HEK293 (cell line): ENCODE measurements around the gene GABRB2.

Source experiments
- CTCF ChIA-PET: fragments of 350-600 bp; formaldehyde crosslinking; extraction: SDS; loops from one replicate; lab custom pipeline; 2021; ENCODE audit warnings: antibody characterized with exemption; lab: Yijun Ruan, JAX
- POLR2A ChIA-PET: fragments of 300-600 bp; formaldehyde crosslinking; extraction: SDS; loops from one replicate; lab custom pipeline; 2020; ENCODE audit warnings: antibody characterized with exemption, inconsistent platforms; lab: Yijun Ruan, JAX
- H3K27ac ChIP-seq: fragments of 200-500 bp; sonication (Bioruptor generic); 2 replicates; pipeline ENCODE4 v1.5.1; 2014; ENCODE audit warnings: low read depth, low read length, control low read depth, inconsistent platforms; ENCODE audit errors: extremely low read depth
- H3K36me3 ChIP-seq, 2 experiments: fragments of 200-500 bp in 1 of 2; sonication (Bioruptor generic) in 1 of 2; 1 replicate in 1 of 2; 2 replicates in 1 of 2; pipeline ENCODE4 v1.5.1; 2014 to 2017; ENCODE audit warnings: inconsistent platforms in 2 of 2, low read length in 2 of 2; ENCODE audit not compliant: control insufficient read depth in 2 of 2, insufficient read depth in 1 of 2
- H3K4me1 ChIP-seq: fragments of 200-500 bp; sonication (Bioruptor generic); 2 replicates; pipeline ENCODE4 v1.5.1; 2014; ENCODE audit warnings: mild to moderate bottlenecking, low read length, inconsistent platforms; ENCODE audit not compliant: control insufficient read depth, insufficient read depth
- H3K4me3 ChIP-seq: 2 replicates; pipeline ENCODE4 v1.5.1; 2011; ENCODE audit warnings: low read depth, mild to moderate bottlenecking, control low read depth, low read length, moderate library complexity
- H3K9me3 ChIP-seq: fragments of 200-500 bp; sonication (Bioruptor generic); 2 replicates; pipeline ENCODE4 v1.5.1; 2014; ENCODE audit warnings: low read depth, low read length, inconsistent platforms; ENCODE audit not compliant: control insufficient read depth, insufficient read depth
- GLIS1 ChIP-seq: fragments of 450-650 bp; formaldehyde crosslinking; IDR thresholded peaks from 2 replicates; pipeline ENCODE4 v1.5.1; 2016; ENCODE audit warnings: missing biosample characterization, missing genetic modification characterization
- GLIS2 ChIP-seq: fragments of 450-650 bp; formaldehyde crosslinking; IDR thresholded peaks from 2 replicates; pipeline ENCODE4 v1.5.1; 2016; ENCODE audit warnings: missing biosample characterization, missing genetic modification characterization
- KLF7 ChIP-seq: fragments of 450-650 bp; formaldehyde crosslinking; IDR thresholded peaks from 2 replicates; pipeline ENCODE4 v1.5.1; 2016; ENCODE audit warnings: missing biosample characterization, missing genetic modification characterization, borderline replicate concordance
- MEIS1 ChIP-seq: sonication (generic); formaldehyde crosslinking; IDR thresholded peaks from 2 replicates; pipeline ENCODE4 v1.8.1; 2022; ENCODE audit warnings: missing genetic modification reagents, mild to moderate bottlenecking, borderline replicate concordance
- PRDM1 ChIP-seq: fragments of 450-650 bp; formaldehyde crosslinking; IDR thresholded peaks from 2 replicates; pipeline ENCODE4; 2016; ENCODE audit warnings: missing biosample characterization, missing genetic modification characterization
- PRDM2 ChIP-seq: fragments of 450-650 bp; formaldehyde crosslinking; IDR thresholded peaks from 2 replicates; pipeline ENCODE4 v1.5.1; 2016; ENCODE audit warnings: missing biosample characterization, missing genetic modification characterization, borderline replicate concordance
- ZBTB21 ChIP-seq: fragments of 450-650 bp; formaldehyde crosslinking; IDR thresholded peaks from 2 replicates; pipeline ENCODE4 v1.5.1; 2017; ENCODE audit warnings: missing biosample characterization, missing genetic modification characterization
- ZFP69B ChIP-seq: fragments of 450-650 bp; formaldehyde crosslinking; IDR thresholded peaks from 2 replicates; pipeline ENCODE4 v1.5.1; 2016; ENCODE audit warnings: missing biosample characterization, missing genetic modification characterization
- ZNF132 ChIP-seq: fragments of 450-650 bp; formaldehyde crosslinking; IDR thresholded peaks from 2 replicates; pipeline ENCODE4 v1.5.1; 2017; ENCODE audit warnings: missing biosample characterization, missing genetic modification characterization, borderline replicate concordance
- ZNF175 ChIP-seq: fragments of 450-650 bp; formaldehyde crosslinking; IDR thresholded peaks from 2 replicates; pipeline ENCODE4 v1.5.1; 2016; ENCODE audit warnings: missing biosample characterization, missing genetic modification characterization
- ZNF184 ChIP-seq: fragments of 450-650 bp; IDR thresholded peaks from 2 replicates; pipeline ENCODE4 v1.5.1; 2018; ENCODE audit warnings: missing biosample characterization, mild to moderate bottlenecking, missing genetic modification characterization
- ZNF239 ChIP-seq: fragments of 450-650 bp; formaldehyde crosslinking; IDR thresholded peaks from 2 replicates; pipeline ENCODE4 v1.5.1; 2016; ENCODE audit warnings: missing biosample characterization, missing genetic modification characterization
- ZNF274 ChIP-seq, 2 experiments: fragments of 200-500 bp in 1 of 2; fragments of 450-650 bp in 1 of 2; sonication (Bioruptor generic) in 1 of 2; formaldehyde crosslinking in 1 of 2; IDR thresholded peaks; 2 replicates each; pipeline versions ENCODE4 v1.5.1 to v1.6.1; 2014 to 2016; ENCODE audit warnings: borderline replicate concordance in 1 of 2, inconsistent platforms in 1 of 2, low read length in 1 of 2, missing biosample characterization in 1 of 2, missing genetic modification characterization in 1 of 2
- ZNF280C ChIP-seq: fragments of 450-650 bp; formaldehyde crosslinking; IDR thresholded peaks from 2 replicates; pipeline ENCODE4 v1.5.1; 2016; ENCODE audit warnings: missing biosample characterization, missing genetic modification characterization
- ZNF366 ChIP-seq: fragments of 450-650 bp; formaldehyde crosslinking; conservative IDR thresholded peaks from 2 replicates; pipeline ENCODE4 v1.5.1; 2016; ENCODE audit warnings: missing biosample characterization, missing genetic modification characterization
- ZNF423 ChIP-seq: fragments of 450-650 bp; formaldehyde crosslinking; IDR thresholded peaks from 2 replicates; pipeline ENCODE4 v1.5.1; 2016; ENCODE audit warnings: missing biosample characterization, missing genetic modification characterization
- ZNF513 ChIP-seq: fragments of 450-650 bp; IDR thresholded peaks from 2 replicates; pipeline ENCODE4 v1.5.1; 2018; ENCODE audit warnings: missing biosample characterization, missing genetic modification characterization
- ZNF549 ChIP-seq: fragments of 450-650 bp; IDR thresholded peaks from 2 replicates; pipeline ENCODE4 v1.5.1; 2018; ENCODE audit warnings: missing biosample characterization, missing genetic modification characterization, mild to moderate bottlenecking, inconsistent platforms, moderate library complexity
- ZNF600 ChIP-seq: fragments of 450-650 bp; formaldehyde crosslinking; IDR thresholded peaks from 2 replicates; pipeline ENCODE4 v1.5.1; 2016; ENCODE audit warnings: missing biosample characterization, missing genetic modification characterization
- ZNF792 ChIP-seq: fragments of 450-650 bp; formaldehyde crosslinking; IDR thresholded peaks from 2 replicates; pipeline ENCODE4 v1.5.1; 2016; ENCODE audit warnings: missing biosample characterization, missing genetic modification characterization
- ZSCAN16 ChIP-seq: fragments of 450-650 bp; formaldehyde crosslinking; IDR thresholded peaks from 2 replicates; pipeline ENCODE4 v1.5.1; 2016; ENCODE audit warnings: missing biosample characterization, missing genetic modification characterization
- ZSCAN30 ChIP-seq: fragments of 450-650 bp; IDR thresholded peaks from 2 replicates; pipeline ENCODE4 v1.5.1; 2018; ENCODE audit warnings: missing biosample characterization, mild to moderate bottlenecking, missing genetic modification characterization, moderate library complexity
- ZXDB ChIP-seq: fragments of 450-650 bp; formaldehyde crosslinking; IDR thresholded peaks from 2 replicates; pipeline ENCODE4 v1.5.1; 2016; ENCODE audit warnings: missing biosample characterization, missing genetic modification characterization

GABRB2 gene

GRCh38 chr5:161385027-161385426, 161.5 kb downstream of the GABRB2 start (continued):
- no peak for TF ChIP-seq ZNF239 (tag by site-specific recombination)
- no peak for TF ChIP-seq ZFP69B (tag by site-specific recombination)
- TF ChIP-seq ZBTB21 (tag by site-specific recombination): no peak
- no peak for TF ChIP-seq KLF7 (tag by site-specific recombination)

GRCh38 chr5:161382685-161383084, 163.8 kb downstream of the GABRB2 start:
- no peaks in the 10 kb centered on the region for H3K4me1 ChIP-seq
- POLR2A ChIA-PET: no interaction called here

GRCh38 chr5:161380486-161380885, 166.0 kb downstream of the GABRB2 start:
- ChIA-PET POLR2A (no interaction called here), CTCF (no interaction called here)

More at GRCh38 chr5:161382685-161383084, 163.8 kb downstream of the GABRB2 start:
- CTCF ChIA-PET: no interaction called here
- Histone ChIP-seq H3K4me3 (no peak overlapping the region), H3K36me3 (no peaks in the 10 kb centered on the region), H3K27ac (no peak overlapping the region), H3K9me3 (no peaks in the 10 kb centered on the region)
- no peak for TF ChIP-seq ZNF549
- TF ChIP-seq MEIS1 (CRISPR knock-in tag): no peak
- no peak for TF ChIP-seq PRDM1 (tag by site-specific recombination)
- no peak for TF ChIP-seq ZNF366 (tag by site-specific recombination)
- TF ChIP-seq ZNF792 (tag by site-specific recombination): no peak
- no peak for TF ChIP-seq ZNF423 (tag by site-specific recombination)
- TF ChIP-seq GLIS2: no peak
- no peak for TF ChIP-seq ZNF175 (tag by site-specific recombination)
- TF ChIP-seq ZNF600 (tag by site-specific recombination): no peak
- TF ChIP-seq ZSCAN16: no peak

GRCh38 chr5:161378701-161379100, 167.8 kb downstream of the GABRB2 start:
- H3K4me1 ChIP-seq: no peaks in the 10 kb centered on the region
- ChIA-PET CTCF (no interaction called here), POLR2A (no interaction called here)
- no peaks in the 10 kb centered on the region for H3K36me3 ChIP-seq
- no peak overlapping the region for H3K27ac ChIP-seq
- H3K9me3 ChIP-seq: no peaks in the 10 kb centered on the region
- H3K4me3 ChIP-seq: no peak overlapping the region
- TF ChIP-seq GLIS1 (tag by site-specific recombination): no peak
- TF ChIP-seq ZNF513 (tag by site-specific recombination): no peak
- no peak for TF ChIP-seq PRDM2 (tag by site-specific recombination)

More at GRCh38 chr5:161380486-161380885, 166.0 kb downstream of the GABRB2 start:
- Histone ChIP-seq H3K36me3 (no peaks in the 10 kb centered on the region), H3K4me1 (no peaks in the 10 kb centered on the region), H3K4me3 (no peak overlapping the region), H3K27ac (no peak overlapping the region), H3K9me3 (no peaks in the 10 kb centered on the region)
- TF ChIP-seq ZNF274 (IDR thresholded peaks at IDR 0.05; ENCODE audit: low read length) (no peak), ZNF274 (tag by site-specific recombination; IDR thresholded peaks at IDR 0.05; ENCODE audit: borderline replicate concordance) (no peak), ZNF184 (no peak), ZSCAN30 (tag by site-specific recombination) (no peak), ZXDB (tag by site-specific recombination) (no peak), ZNF132 (tag by site-specific recombination) (no peak), ZNF280C (tag by site-specific recombination) (no peak)
